DOHH2 (cell line): Measurements from ENCODE around the gene HPSE.

Source experiments
- H3F3A ChIP-seq: fragments of 200-600 bp; sonication (generic), shearing (Covaris generic); 2 replicates; pipeline ENCODE4 v1.6.0; 2016; ENCODE audit warnings: antibody characterized with exemption, mild to moderate bottlenecking; ENCODE audit not compliant: control insufficient read depth, insufficient read depth
- H3K27ac ChIP-seq: fragments of 200-600 bp; sonication (generic); 2 replicates; pipeline ENCODE4 v1.5.1; 2014; ENCODE audit warnings: low read depth, mild to moderate bottlenecking, low read length, moderate library complexity
- H3K27me3 ChIP-seq: fragments of 200-600 bp; sonication (generic); 2 replicates; pipeline ENCODE4 v1.6.1; 2014; ENCODE audit warnings: mild to moderate bottlenecking, low read length, mixed read lengths; ENCODE audit not compliant: control insufficient read depth
- H3K36me3 ChIP-seq: fragments of 200-600 bp; sonication (generic); 2 replicates; pipeline ENCODE4 v1.6.1; 2014; ENCODE audit warnings: mild to moderate bottlenecking, low read length, moderate library complexity, mixed read lengths; ENCODE audit not compliant: control insufficient read depth
- H3K4me1 ChIP-seq: fragments of 200-600 bp; sonication (generic); 2 replicates; pipeline ENCODE4 v1.6.1; 2014; ENCODE audit warnings: mild to moderate bottlenecking, low read length, mixed read lengths; ENCODE audit not compliant: control insufficient read depth
- H3K4me2 ChIP-seq: fragments of 200-600 bp; sonication (generic); 2 replicates; pipeline ENCODE4 v1.6.0; 2014; ENCODE audit warnings: mild to moderate bottlenecking, low read length, moderate library complexity
- H3K4me3 ChIP-seq: fragments of 200-600 bp; sonication (generic); 2 replicates; pipeline ENCODE4 v1.5.1; 2014; ENCODE audit warnings: mild to moderate bottlenecking, low read length, mixed read lengths
- H3K79me2 ChIP-seq: fragments of 200-600 bp; sonication (generic); 2 replicates; pipeline ENCODE4 v1.6.1; 2014; ENCODE audit warnings: mild to moderate bottlenecking, low read length, mixed read lengths; ENCODE audit not compliant: control insufficient read depth
- H3K9me2 ChIP-seq: fragments of 200-600 bp; sonication (generic); replicated peaks from 2 replicates; pipeline ENCODE4 v1.6.1; 2014; ENCODE audit warnings: mild to moderate bottlenecking, low read length, mixed read lengths; ENCODE audit not compliant: control insufficient read depth
- H3K9me3 ChIP-seq: fragments of 200-600 bp; sonication (generic); 2 replicates; pipeline ENCODE4 v1.6.1; 2014; ENCODE audit warnings: antibody characterized with exemption, low read length, mixed read lengths; ENCODE audit not compliant: control insufficient read depth, insufficient read depth
- H4K20me1 ChIP-seq: fragments of 200-600 bp; sonication (generic); 2 replicates; pipeline ENCODE4 v1.6.0; 2014; ENCODE audit warnings: low read depth, mild to moderate bottlenecking, antibody characterized with exemption, low read length, moderate library complexity; ENCODE audit not compliant: control insufficient read depth, insufficient read depth
- CTCF ChIP-seq: fragments of 200-600 bp; sonication (generic); IDR thresholded peaks from one replicate; pipeline ENCODE4 v1.5.1; 2014; ENCODE audit warnings: antibody characterized with exemption, mild to moderate bottlenecking, low read depth, low read length; ENCODE audit not compliant: poor library complexity, severe bottlenecking
- EZH2phosphoT487 ChIP-seq: fragments of 200-600 bp; sonication (generic); IDR thresholded peaks from 2 replicates; pipeline ENCODE4 v1.6.1; 2017; ENCODE audit warnings: borderline replicate concordance, mild to moderate bottlenecking, antibody characterized with exemption, low read length, moderate library complexity, mixed read lengths

The HPSE gene

GRCh38 chr4:83307920-83308319 is 26.7 kb downstream of the HPSE start:
- H3K4me1 ChIP-seq: no peaks in the 10 kb centered on the region
- no peak for TF ChIP-seq EZH2phosphoT487
- no peak for TF ChIP-seq CTCF
- no peaks in the 10 kb centered on the region for H4K20me1 ChIP-seq
- H3K4me2 ChIP-seq: no peak overlapping the region
- H3K36me3 ChIP-seq: no peaks in the 10 kb centered on the region
- H3K4me3 ChIP-seq: no peak overlapping the region
- H3K9me3 ChIP-seq: no peaks in the 10 kb centered on the region
- no peaks in the 10 kb centered on the region for H3K79me2 ChIP-seq
- H3F3A ChIP-seq: no peaks in the 10 kb centered on the region
- no peak overlapping the region for H3K27ac ChIP-seq
- no peaks in the 10 kb centered on the region for H3K9me2 ChIP-seq
- no peaks in the 10 kb centered on the region for H3K27me3 ChIP-seq

- Histone ChIP-seq H3K4me3 (no peak overlapping the region), H3F3A (no peaks in the 10 kb centered on the region), H3K4me2 (no peak overlapping the region), H3K36me3 (no peaks in the 10 kb centered on the region), H3K9me3 (no peaks in the 10 kb centered on the region), H3K27ac (no peak overlapping the region), H3K79me2 (no peaks in the 10 kb centered on the region), H3K9me2 (no peaks in the 10 kb centered on the region), H4K20me1 (no peaks in the 10 kb centered on the region), H3K4me1 (0 out of 2 replicates have a peak, but pooled peaks cover 3% of the 10 kb centered on the region), H3K27me3 (no peaks in the 10 kb centered on the region)
- no peak for TF ChIP-seq CTCF
- no peak for TF ChIP-seq EZH2phosphoT487
These were observed 29.5 kb downstream of the HPSE start for GRCh38 chr4:83305187-83305586.

DNA sequence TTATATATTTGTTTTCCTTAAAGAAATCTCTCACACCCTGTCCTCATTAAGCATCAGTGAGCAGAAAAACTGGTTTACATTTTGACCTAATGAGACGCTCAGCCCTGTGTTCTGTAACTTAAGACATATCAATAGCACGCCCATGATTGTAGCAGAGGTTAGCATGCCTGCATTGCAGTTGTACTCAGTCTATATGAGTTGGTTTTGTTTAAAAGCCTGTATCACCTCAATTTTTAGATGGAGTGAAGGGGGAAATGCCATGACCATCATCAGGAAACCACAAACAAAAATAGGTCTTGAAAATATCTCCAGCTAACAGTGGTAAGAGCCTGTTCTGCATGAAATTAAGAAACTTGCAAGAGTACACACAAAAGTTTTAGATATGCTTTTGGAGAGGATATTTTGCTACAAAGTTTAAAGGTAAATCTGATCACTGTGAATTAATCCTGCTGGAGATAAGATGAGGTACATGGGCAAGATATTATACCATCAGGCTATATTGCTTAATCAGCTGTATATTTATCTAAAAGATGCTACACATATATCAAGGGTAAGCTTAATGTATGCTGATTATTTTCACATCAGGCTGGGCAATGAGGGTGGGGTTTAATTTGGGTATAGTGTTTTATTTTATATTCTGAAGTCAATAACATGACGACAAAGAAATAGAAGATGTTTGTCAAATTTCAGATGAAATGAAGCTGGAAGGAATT is 36.9 kb downstream of the HPSE start:
- no peak overlapping the region for H3K4me3 ChIP-seq
- no peaks in the 10 kb centered on the region for H4K20me1 ChIP-seq
- H3K9me2 ChIP-seq: no peaks in the 10 kb centered on the region
- H3K4me2 ChIP-seq: no peak overlapping the region
- H3K27me3 ChIP-seq: no peaks in the 10 kb centered on the region
- H3K36me3 ChIP-seq: no peaks in the 10 kb centered on the region
- no peak for TF ChIP-seq CTCF
- TF ChIP-seq EZH2phosphoT487: no peak
- H3F3A ChIP-seq: no peaks in the 10 kb centered on the region
- no peaks in the 10 kb centered on the region for H3K79me2 ChIP-seq
- H3K4me1 ChIP-seq: 0 out of 2 replicates have a peak, but pooled peaks cover 3% of the 10 kb centered on the region
- H3K27ac ChIP-seq: no peak overlapping the region
- H3K9me3 ChIP-seq: no peaks in the 10 kb centered on the region
